NOMO-1 treated with dmso at 0.1 percent for 144 hours (cell line): ENCODE results near the gene KICS2.

ENCODE experiments used
- DNase-seq: peaks from one replicate; lab custom pipeline; 2025; ENCODE audit not compliant: unreplicated experiment; lab: John Stamatoyannopoulos, UW

The KICS2 gene

DNA sequence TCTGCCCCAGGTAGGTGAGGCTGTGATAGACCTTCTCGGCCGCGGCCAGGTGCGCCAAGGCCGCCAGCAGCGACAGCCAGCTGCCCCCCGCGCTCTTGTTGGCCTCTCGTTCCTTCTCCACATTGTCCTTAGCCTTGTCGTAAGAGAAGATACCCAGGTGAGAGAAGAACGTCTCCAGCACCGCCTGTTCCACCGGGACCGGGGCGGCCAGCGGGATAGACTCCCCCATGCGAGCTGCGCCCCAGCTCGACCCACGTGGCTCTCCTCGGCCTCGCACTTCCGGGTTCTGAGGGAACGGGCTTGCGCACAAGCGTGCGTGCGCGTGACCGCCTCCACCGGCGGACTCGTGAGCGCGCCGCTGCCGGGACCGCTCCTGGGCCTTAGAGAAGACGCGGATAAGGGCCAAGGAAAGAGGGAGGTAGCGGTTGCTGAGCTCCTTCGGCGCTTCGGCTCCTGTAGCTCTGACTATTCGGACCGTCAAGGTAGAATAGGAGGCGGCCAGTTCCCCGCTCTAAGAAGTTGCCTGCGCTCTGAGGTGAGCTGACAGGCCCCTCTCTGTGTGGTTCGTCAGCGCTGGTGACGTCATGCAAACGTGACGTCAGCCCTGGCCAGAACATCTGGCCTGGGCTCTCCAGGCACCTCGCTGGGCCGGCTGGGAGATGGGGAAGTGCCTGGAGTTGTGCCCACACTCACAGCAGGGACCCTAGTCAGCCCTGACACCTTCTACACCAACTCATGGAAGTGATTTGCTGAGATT is at the start of gene KICS2:
KICS2 (minus strand) TSS at position 288 of the 757 bp plus-strand sequence; CDS start at position 229, 59 bp downstream.
- DNase-seq = peak; percentile 82

DNA sequence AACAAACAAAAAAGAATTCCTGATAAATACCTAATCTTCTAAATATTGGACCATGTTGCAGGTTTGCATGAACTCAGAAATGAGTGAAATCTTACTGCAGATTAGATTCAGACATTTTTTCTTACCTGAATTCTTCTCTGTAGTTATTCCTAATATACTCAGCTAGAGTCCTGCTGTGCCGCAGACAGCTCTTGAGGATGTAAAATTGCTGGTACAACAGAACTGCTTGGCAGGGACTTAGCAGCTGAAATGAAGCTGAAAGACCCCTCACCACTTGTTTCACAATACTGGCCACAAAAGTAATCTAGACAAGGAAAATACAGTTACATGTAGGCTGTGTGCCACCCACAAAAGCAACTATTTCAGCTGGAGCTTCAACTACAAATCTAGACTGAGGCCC is 48.3 kb upstream of the KICS2 start:
- DNase-seq = no peak

DNA sequence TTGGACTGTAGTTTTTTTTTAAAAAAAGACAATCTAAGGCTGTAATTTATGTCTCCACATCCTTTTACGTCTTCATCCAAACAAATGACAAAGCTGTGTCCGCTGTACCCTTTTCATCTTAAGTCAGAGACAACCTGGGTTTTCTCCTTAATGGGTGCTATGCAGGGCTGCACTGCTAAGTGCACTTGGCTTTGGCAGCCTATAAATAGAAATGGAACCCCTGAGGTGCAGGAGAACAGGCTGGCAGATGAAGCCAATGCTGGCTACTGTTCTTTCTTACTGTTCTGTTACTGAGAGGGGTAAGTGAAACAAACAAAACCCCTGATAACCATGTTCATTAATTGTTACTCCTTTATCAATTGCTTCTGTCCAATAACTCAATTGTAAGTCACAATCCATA is 47.1 kb upstream of the KICS2 start:
- no peak for DNase-seq

DNA sequence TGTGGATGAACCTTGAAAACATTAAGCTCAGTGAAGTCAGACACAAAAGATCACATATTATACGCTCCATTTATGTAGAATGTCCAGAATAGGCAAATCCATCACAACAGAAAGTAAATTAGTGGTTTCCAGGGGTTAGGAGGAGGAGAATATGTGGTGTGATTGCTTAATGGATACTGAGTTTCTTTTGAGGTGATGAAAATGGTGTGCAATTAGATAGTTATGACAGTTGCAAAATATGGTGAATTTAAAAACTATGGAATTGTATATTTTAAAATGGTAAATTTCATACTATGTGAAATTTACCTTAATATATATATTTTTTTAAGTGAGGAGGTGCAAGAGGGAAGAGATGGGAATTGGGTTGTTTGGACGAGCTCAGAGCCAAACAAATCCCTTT is 46.3 kb upstream of the KICS2 start:
- peak; percentile 21 for DNase-seq

DNA sequence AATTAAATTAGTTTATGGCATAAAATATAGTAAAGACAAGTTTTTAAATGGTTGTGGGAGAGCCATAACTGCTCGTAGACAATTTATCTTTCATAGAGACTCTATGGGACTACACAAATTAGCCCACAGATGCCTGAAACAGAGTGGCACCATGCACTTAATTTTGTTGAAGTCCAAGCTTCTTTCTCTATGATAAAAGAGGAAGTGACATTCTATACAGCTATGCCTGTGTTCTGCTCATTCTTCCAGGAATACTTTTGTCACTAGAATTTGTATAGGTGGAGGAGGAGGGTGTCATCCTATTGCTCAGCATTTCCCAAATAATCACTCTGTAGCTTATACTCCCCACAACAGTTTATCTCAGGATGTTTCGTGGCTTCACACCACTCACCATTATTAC is 43.7 kb upstream of the KICS2 start:
- DNase-seq = no peak

DNA sequence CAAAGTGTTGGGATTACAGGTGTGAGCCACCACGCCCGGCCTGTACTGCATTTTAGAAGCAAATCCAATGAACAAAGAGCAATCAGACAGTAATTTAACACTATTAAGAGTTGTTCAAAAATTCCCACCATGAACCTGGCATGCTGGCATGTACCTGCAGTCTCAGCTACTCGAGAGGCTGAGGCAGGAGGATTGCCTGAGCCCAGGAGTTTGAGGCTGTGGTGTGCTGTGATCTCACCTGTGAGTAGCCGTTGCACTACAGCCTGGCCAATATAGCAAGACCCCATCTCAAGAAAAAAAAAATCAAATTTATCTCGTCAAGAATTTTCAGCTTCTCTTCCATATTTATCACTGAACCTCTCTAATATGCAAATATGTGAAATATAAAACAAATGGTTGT is 39.7 kb upstream of the KICS2 start:
- DNase-seq = no peak

DNA sequence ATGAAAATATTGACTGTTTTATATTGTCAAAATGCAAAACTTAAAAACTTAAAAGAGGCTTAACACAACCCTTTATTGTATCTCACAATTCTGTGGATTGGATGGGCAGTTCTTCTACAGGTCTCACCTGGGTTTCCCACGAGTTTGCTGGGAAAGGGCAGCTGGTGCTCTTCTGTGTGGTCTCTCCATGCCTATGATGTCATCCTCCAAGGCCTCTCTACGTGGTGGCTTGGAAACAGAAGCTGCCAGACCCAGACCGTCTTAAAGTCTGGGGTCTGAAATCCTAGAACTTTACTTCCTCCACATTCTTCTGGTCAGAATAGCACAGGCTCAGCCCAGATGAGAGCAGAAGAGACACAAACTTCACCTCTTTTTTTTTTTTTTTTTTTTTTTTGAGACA is 36.5 kb upstream of the KICS2 start:
- no peak for DNase-seq

DNA sequence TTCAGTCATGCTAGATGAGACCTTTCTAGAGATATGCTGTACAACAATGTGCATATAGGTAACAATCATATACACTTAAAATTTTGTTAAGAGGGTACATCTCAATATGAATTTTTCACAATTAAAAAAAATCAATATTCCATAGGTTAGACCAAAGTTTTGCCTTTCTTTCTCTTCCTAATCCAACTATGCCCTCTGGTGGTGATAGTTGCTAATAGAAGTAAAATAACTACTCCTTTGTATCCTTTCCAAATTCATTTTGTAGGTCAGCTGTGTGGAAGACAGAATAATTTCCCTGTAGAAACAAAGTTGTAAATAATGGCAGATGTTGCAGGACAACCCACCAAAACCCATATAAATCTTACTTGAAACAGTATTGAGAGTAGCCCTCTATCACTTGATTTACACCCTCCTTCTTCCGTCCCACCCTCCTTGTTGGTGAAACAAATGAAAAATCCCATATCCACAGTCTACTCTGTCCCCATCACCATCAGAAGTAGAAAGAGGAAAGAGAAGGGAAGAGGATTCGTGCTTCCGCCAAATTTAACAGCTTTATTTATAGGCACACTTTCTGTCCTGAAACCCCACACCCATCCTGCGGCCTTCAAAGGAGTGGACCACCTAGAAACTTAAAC is 34.2 kb upstream of the KICS2 start:
- peak; percentile 4 for DNase-seq

DNA sequence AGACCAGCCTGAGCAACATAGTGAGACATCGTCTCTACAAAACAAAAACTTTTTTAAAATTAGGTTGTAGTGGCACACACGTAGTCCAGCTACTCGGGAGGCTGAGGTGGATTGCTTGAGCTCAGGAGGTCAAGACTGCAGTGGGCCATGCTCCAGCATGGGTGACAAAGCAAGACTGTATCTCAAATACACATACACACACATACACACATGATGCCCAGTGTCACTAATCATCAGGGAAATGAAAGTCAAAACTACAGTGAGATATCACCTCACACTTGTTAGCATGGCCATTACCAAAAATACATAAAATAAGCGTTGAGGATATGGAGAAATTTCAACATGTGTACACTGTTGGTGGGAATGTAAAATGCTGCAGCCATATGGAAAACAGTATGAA is 33.2 kb upstream of the KICS2 start:
- DNase-seq = no peak

DNA sequence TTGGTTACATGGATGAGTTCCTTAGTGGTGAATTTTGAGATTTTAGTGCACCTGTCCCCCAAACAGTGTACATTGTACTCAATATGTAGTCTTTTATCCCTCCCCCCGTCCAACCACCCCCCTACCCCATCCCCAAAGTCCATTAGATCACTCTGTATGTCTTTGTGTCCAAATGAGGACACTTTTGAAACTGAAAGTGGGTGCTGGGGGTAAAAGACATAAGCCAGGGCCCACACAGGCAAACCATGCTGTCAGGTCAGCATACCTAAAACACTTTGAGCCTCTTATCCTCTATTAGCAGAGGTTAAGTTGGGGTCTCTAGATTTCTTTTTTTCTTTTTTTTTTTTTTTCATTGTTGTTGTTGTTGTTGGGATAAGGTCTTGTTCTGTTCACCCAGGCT is 31.3 kb upstream of the KICS2 start:
- no peak for DNase-seq

DNA sequence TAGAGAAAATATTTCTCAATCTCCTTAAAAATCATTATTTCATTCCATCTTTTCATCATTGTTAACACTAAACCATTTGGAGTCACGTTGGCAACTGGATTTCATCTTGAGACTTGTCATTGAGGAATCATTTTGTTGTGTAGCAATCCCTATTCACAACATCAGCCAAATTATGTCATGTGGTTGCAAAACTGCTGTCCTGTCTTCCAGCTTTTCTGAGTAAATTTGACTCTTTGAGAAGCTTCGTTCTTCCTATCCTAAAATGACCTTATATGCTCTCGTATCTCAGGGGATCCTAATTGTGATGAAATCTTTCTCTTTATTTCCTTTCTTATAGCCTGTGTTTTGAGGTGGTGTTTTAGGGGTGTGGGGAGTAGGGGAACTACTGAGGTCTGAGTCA is 30.6 kb upstream of the KICS2 start:
- DNase-seq = peak; percentile 10

DNA sequence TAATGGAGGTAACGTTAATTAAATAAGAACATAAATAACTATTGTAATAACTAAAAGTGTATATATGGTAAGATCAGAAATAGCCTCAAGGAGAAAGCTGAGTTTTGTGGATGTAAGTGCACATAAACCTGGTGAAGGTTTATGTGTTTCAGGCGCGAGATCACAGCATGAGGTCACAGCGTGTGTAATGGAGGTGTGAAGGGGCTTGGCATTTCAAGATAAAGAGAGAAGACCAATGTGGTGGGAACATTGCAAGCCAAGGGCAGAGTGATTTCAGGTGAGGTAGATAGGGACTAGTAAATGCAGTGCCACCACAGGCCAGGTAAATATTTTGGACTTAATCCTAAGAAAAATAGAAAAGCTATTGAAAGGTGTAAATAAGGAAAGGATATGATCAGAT is 21.7 kb upstream of the KICS2 start:
- DNase-seq = no peak

DNA sequence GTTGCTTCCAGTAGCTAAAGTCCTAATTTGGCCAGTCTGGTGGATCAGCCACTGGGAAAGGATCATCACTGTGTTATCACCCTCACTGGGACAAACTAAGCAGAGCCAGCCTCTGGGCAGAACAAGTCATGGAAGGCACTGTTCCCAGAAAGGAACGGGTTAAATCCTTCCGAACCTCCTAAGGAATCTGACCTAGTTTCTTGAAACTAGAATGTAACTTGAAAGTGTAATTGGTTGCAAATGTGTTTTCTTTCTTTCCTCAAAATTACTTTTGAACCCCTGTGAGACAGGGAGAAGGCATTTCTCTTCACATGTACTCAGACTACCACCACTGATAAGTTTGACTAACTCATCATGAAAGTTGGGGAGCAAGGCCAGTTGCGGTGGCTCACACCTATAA is 18.7 kb upstream of the KICS2 start:
- no peak for DNase-seq

DNA sequence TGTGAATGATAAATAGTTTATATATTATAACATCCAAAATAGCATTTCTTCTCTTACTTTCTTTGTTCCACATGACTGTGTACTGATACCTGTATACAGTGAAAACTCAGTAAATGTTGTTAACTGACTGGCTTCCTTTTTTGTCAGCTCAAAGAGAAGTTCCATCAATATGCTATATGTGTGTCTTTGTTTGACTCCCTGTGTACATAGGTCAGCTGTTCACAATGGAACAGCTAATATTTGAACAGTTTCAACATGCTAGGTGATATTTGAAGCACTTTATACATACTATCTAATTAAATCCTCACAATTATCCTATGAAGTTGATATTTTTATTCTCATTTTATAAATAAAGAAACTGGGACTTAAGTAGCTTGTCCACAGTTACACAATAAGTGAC is 15.3 kb upstream of the KICS2 start:
- DNase-seq = no peak

DNA sequence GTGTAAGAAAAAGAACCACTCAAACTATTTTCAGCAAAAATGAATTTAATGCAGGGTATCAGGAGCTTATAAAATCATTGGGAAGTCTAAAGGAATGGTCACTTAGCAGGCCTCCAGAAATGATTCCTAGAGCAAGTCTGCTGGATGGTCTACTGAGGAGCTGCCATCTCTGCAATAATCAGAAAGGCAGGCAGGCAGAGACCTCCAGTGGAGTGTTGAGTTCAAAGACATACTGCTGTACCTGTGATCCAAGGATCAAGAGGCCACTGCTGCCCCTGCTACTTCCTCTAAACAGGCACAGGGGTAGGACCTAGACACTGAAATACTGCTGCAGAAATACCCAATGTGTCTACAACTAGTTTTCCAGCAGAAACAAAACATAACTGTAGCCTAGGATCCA is 14.5 kb upstream of the KICS2 start:
- DNase-seq = no peak

DNA sequence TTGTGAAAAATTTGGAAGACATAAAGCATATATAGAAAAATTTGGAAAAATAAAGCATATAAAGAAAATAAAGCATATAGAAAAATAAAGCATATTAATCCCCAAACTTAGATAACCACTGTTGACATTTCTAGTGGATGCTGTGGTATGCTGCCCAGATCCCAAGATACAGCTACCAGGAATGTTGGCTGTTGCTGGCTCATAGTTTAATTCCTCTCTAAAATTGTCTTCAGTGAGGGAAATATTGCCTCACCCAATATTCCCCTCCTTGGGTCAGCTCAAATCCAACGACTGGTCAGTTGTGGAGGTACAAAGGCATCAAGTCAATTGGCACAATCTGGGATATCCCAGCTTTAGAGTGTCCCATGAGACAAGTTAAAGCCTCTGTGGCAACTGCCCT is 10.1 kb upstream of the KICS2 start:
- no peak for DNase-seq

DNA sequence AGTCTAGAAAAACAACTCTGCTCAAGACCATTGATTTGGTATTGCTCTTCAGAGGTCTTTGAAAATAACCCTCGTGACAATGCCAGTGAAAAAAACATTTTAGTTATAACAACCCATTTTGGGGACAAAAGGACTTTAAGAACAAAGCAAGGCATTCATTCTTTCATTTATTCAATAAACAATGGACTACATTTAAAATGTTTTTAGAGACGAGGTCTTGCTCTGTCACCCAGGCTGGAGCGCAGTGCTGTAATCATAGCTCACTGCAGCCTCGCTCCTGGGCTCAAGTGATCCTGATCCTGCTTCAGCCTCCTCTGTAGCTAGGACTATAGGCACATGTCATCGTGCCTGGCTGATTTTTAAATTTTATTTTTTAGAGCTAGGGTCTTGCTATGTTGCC is 7.7 kb upstream of the KICS2 start:
- DNase-seq = no peak

DNA sequence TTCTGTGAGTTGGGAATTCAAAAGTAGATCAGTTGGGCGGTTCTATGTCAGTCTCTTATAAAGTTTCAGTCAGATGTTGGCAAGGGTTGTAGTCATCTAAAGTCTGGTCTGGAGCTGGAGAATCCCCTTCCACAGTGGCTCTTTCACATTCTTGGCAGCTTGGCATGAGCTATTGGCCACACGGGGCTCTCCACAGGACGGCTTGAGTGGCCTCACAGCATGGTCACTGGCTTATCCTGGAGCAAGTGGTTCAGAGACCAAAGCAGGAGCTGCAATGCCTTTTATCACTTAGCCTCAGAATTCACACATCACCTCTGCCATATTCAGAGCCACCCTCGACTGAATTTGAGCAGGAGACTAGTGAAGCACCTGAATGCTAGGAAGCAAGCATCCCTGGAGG is 7.1 kb upstream of the KICS2 start:
- no peak for DNase-seq

DNA sequence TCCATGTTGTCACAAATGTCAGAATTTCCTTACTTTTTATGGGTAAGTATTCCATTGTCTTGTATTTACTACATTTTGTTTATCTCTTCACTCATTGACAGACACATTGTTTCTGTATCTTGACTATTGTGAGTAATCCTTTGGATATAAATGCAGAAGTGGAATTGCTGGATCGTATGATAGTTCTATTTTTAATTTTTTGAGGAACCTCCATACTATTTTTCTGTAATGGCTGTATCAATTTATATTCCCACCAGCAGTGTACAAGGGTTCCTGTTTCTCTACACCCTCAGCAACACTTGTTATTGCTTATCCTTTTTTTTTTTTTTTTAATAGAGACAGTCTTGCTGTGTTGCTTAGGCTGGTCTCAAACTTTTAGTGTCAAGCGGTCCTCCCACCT is 3.5 kb upstream of the KICS2 start:
- no peak for DNase-seq

DNA sequence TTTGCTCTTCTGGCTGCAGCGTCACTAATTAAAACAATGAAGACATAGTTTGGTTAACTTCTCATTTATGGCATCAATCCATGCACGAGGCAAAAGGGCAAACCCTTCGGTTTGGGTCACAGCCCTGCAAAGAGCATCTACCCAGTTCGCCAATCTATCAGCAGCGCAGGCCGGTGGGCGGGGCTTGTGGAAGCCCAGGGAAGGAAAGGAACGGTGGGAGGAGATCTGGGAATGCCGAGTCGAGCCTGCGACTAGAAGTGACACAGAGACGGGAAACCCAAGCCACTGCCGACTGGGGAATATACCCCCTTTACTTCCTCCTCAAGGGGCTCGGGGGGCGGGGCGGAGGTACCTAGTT is 466 bp downstream of the KICS2 start:
- peak; percentile 13 for DNase-seq

DNA sequence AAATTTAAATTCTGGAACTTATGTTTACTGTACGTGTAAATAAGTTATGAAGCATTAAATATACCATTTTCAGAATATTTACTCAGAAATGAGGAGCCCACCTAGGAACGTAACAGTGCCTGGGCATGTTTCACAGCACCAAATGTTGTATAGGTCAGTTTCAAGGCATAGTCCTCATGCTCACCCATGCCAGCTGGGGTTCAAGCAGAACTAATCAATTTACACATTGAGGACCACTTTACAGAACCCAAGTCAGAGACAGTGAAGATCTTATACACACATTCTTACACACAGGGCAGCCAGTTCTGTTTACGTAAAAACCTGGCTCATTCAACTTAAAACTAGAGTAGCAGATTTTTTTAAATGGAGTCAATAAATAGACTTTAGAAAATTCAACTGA is 2.0 kb downstream of the KICS2 start:
- DNase-seq = no peak

DNA sequence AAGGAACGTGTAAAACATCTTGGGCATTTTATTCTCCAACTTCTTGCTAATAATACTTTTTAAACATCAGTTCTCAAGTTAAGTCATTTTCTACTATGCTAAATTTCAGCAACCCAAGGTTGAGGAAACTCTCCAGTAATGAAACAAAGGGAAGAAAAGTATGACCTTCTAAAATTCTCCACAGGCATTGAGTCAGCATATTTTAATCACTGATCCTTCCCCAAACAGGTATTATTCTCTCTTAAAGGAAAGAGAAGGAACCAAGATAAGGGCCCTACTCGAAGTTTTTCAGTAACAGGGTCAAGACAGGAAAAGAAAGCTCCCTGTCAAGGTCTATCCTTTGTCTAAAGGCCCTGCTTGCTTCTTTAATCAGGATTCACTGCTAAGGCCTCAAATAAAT is 3.0 kb downstream of the KICS2 start:
- no peak for DNase-seq

DNA sequence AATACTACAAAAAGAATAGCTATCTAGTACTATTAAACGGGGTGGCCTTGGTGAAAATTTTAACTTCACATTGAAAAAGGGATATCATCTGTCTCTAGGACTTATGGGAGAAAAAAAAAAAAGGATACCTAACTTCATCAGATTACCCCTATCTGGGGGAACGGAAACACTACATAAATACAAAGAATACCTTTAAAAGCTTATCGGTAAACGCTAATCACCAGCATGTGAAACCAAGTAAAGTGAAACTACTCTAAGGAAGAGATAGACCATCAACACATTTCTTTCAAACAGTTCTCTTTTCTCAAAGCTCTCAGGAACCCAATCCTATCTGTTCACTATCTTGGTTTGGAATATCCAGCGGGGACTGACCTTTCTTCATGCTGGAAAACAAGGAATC is 3.5 kb downstream of the KICS2 start:
- no peak for DNase-seq
